ENCODE measurements around the gene UGT1A7.

UGT1A7 gene

DNA sequence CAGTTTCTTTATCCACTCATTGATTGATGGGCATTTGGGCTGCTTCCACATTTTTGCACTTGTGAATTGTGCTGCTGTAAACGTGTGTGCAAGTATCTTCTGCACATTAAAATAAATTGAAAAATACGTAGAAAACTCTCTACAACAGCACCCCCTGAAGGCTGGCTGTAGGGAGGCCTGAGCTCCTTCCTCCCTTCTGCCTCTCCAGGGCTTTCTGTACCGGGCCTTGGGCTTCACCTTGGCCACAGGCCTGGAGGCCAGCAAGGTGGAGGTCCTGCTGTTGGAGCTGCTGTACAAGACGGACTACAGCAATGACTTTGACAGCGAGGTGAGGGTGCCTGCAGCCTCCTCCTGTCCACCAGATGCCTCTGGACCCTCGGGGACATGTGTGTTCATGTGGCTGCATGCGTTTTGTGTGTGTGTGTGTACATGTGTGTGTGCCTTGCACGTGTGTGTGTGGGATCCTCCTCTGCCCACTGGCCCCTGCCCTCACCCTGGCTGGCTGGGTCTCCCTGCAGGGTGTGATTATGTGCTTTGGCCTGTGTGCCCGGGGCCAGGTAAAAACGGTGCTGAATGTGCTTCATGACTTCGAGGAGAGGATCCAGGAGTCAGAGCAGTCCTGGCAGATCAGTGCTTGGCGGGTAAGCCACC lies 125.6 kb downstream of the UGT1A7 start:
- TF ChIP-seq CTCF (IDR thresholded peaks at IDR 0.05; ENCODE audit: insufficient read depth, missing control alignments): no peak
- FAIRE-seq (no peak), DNase-seq (ENCODE audit: insufficient read length, low spot score) (no peak)

- FAIRE-seq (no peak), DNase-seq (ENCODE audit: insufficient read length, low spot score) (no peak)
- no peak for TF ChIP-seq CTCF (IDR thresholded peaks at IDR 0.05; ENCODE audit: insufficient read depth, missing control alignments)
Measured at GRCh38 chr2:233807966-233808935, 126.5 kb downstream of the UGT1A7 start.

- no peak for TF ChIP-seq CTCF (IDR thresholded peaks at IDR 0.05; ENCODE audit: insufficient read depth, missing control alignments)
- FAIRE-seq: no peak
- no peak for DNase-seq (ENCODE audit: insufficient read length, low spot score)
Measured at GRCh38 chr2:233810385-233810784, 128.7 kb downstream of the UGT1A7 start.

DNA sequence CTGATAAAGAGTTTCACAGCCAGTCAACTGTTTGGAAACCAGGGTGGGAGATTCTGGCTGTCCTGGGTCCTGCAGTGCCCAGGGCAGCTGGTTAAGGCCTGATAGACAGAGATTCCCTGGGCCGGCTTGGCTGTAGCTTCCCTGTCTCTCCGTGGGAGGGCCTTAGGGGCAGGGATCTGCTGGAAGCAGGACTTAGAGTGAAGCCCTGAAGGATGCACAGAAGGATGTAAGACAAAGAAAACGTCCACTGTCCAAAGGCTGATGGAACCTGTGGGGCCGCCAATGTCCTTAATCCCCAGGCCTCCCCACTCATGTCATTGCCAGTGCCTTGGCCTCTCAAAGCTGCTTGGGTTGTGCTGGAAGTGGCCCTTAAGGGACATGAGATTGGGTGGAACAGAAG lies 129.4 kb downstream of the UGT1A7 start:
- DNase-seq (ENCODE audit: insufficient read length, low spot score) (no peak), FAIRE-seq (no peak)
- TF ChIP-seq CTCF (IDR thresholded peaks at IDR 0.05; ENCODE audit: insufficient read depth, missing control alignments): no peak

GRCh38 chr2:233811732-233812131 lies 130.0 kb downstream of the UGT1A7 start:
- no peak for DNase-seq (ENCODE audit: insufficient read length, low spot score)
- no peak for TF ChIP-seq CTCF (IDR thresholded peaks at IDR 0.05; ENCODE audit: insufficient read depth, missing control alignments)
- no peak for FAIRE-seq

DNA sequence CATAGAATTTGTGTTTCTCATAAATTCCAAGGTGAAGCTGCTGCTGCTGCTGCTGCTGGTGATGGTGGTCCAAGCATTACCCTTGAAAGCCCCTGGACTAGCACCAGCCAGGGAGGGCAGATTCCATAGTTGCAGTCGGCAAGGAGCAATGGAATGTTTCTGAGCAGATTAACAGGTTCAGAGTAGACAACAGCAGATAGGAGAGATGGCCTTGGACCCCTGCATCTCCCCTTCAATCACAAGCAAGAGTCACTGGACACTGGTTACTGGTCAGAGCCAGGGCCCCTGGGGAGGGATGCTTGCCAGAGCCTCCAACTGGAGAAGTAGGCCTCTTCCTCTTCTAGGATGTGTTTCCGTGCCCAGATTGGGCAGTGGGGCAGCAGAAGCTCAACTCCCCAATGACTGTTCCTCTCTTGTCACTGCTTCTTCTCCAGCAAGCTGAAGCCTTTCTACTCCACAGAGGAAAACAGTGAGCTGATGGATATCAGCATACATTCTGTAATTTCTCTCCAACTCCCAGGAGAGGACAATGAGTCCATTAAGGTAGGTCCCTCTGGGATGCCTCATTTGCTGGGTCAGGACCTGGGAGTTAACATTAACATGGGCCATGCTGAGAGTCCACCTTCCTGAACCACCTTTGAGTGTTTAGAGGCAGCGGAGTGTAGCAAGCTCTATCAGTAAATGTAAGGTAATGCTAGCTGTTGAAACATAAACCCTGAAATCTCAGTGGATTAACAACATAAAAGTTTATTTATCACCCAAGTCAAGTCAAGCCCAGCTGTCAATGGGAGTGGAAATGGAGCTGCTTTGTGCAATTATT lies 131.7 kb downstream of the UGT1A7 start:
- DNase-seq (ENCODE audit: insufficient read length, low spot score): no peak
- FAIRE-seq: no peak
- no peak for TF ChIP-seq CTCF (IDR thresholded peaks at IDR 0.05; ENCODE audit: insufficient read depth, missing control alignments)

All from D721Med (cell line).